22Rv1 (cell line): Measurements from ENCODE around the gene VEGFA.

ENCODE experiments used
- ZFX ChIP-seq: fragments of 450-650 bp; IDR thresholded peaks from 2 replicates; pipeline ENCODE4 v1.6.1; 2017; ENCODE audit warnings: antibody characterized with exemption, borderline replicate concordance
- TF ChIP-seq, protein P1 (sequence below): fragments of 450-650 bp; IDR thresholded peaks from 2 replicates; pipeline ENCODE4 v1.5.1; 2017; ENCODE audit warnings: mild to moderate bottlenecking

DNA sequence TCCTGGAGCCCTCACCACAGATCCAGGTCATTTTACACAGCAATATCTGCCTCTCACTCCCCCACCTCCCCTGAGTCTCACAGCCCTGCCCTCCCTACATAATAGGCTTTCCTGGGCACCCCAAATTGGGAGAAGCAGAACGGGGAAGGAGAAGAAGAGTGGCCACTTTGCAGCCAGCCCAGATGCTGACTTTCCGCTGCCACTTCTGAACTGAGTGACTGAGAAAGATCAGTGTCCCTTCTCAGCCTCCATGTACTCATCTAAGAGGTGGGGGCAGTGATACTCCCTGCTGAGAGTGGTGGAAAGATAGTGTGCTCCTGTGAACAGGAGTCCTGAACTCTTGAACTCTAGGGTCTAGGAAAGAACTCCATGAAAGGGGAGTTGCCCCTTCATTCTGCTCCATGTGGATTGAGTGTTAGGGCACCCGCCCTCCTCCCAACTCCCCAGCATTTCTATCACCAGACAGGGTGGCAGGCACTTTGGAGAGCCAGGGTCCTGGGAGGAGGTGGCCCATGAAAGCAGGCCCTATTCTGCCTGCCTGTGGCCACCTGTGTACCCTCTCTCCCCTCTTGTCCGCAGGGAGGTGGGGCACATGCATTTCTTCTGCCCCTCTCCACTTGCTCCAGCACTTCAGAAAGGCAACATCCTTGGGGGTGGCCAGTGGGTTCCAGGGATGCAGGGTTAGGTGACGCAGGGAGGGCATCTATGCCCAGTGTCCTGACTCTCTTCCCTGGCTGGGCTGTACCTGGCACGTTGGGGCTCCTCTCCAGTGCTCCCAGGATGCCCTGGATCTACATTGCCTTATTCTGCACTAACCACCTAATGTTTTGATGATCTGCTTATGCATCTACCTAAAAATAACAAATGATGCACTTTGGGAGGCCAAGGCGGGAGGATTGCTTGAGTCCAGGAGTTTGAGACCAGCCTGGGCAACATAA lies 44.1 kb upstream of the VEGFA start:
- TF ChIP-seq, protein P1, sequence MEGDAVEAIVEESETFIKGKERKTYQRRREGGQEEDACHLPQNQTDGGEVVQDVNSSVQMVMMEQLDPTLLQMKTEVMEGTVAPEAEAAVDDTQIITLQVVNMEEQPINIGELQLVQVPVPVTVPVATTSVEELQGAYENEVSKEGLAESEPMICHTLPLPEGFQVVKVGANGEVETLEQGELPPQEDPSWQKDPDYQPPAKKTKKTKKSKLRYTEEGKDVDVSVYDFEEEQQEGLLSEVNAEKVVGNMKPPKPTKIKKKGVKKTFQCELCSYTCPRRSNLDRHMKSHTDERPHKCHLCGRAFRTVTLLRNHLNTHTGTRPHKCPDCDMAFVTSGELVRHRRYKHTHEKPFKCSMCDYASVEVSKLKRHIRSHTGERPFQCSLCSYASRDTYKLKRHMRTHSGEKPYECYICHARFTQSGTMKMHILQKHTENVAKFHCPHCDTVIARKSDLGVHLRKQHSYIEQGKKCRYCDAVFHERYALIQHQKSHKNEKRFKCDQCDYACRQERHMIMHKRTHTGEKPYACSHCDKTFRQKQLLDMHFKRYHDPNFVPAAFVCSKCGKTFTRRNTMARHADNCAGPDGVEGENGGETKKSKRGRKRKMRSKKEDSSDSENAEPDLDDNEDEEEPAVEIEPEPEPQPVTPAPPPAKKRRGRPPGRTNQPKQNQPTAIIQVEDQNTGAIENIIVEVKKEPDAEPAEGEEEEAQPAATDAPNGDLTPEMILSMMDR, result no peak
- TF ChIP-seq ZFX, result no peak
